DMS79 (cell line): Measurements from ENCODE around the gene HAS3.

Source experiments
- DNase-seq: peaks from one replicate; lab custom pipeline; 2025; lab: John Stamatoyannopoulos, UW

Gene HAS3

DNA sequence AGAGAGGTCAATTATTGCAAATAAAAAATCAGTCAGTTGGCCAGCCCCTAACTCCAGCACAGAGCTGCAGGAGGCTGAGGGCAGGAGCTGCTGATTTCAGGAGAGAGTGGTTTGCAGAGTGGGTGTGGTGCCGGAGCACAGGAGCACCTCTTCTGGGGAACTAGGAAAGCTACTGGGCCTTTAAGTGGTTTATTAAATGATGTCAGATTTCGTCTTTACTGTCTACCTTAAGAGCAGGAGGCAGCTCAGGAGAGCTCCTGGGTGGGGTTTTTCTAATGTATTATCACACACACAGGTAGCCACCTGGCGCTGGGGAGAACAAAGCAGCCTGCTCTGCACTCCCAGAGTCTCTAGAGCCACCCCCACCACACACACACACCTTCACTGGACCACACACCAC, 11.5 kb upstream of the HAS3 start:
- DNase-seq, result peak; percentile 39

DNA sequence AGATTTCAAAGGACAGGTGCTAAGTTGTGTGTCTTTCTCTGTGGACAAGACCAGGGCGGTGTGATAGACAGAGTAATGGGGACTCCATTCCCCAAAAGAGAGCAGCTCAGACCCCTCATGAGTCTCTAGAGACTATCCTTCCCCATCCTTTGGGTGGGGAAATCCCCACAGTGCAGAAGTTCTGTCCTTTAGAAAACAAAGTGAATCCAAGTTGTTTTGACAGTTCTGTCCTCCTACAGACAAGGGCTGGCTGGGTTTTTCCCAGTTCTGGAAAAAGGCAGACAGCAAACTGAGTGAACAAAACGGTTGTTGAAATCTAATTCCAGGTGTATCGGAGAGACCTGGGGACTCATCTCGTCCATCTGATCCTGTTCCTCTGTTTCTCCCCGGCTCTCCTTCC, 11.0 kb upstream of the HAS3 start:
- no peak for DNase-seq

DNA sequence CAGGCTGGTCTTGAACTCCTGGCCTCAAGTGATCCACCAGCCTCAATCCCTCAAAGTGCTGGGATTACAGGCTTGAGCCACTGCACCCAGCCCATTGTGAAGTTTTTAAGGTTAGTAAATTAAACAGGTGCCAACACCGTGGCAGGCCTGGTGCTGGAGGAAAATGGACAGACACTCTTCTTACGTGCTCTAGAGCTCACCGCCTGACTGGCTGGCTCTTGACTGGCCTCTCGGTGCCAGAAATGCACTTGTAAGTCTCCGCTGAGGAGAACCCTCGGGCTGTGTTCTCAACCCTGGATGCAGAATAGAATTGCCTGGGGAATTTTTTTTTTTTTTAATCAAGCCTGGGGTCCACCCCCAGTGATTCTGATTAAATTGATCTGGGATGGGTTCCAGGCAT, 10.3 kb upstream of the HAS3 start:
- peak; percentile 70 for DNase-seq

DNA sequence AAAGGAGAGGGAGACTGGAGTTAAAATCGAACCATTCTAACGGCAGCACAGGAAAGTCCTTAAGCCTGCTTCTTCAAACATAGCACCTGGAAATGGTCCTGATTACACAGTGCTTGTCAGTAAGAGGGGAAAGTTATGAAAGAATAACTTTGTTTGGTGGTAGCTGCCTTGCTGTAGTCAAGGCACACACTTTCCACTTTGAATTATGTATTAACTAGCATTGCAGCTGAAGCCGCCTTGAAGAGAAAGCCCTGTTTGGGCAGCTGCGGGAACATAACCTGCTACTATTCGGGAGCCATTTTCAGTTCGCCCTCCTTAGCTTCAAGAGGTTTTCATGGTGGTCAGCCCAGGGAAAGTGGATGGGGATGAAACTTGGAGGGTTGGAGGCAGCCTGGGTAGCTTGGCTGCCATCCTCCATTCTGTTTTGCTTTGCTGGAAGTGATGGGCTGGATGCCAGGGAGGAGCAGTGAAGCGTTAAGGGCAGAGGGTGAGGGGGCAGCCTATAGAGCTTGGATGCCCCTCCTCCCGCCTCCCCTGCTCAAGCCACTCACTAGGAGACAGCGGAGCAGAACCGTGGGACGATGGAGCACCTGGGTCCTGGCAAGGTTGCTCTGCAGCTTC, 5.3 kb upstream of the HAS3 start:
- peak; percentile 83 for DNase-seq

DNA sequence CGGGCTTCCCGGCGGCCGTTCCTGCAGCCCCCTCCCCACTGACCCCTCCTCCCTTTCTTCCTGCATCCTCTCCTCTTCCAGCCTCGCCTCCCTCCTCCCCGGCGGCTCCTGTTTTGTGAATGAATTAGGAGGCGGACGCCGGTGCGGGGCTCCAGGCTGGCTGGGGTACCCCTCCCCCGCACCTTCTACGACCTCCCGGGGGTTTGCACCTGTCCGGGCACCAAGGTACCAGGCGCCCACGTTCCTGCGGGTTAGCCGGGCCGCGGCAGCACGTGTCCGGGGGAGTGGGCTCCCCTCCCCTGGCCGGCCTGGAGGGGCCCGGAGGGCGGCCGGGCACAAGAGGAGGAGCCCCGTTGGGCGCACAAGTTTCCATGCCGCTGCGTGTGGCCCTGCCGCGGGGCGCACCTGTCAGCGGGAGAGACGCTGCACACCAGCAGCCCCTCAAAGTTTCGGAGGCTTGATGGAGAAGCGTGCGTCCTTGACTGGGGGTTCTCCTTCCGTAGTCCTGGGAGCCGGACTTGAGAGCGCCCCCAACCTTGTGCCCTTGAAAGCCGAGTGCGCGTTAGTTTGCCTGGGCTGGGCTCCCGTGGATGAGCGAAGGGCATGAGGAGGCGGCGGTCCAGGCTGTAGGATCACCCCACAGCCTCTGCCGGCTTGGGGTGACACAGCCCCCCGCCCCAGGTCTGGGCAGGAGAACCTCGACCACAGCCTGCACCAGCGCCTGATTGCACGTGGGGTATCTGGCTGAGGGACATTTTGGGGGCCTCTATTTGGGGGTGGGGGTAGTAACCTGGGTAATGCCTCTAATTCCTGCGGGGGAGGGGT, 1.2 kb downstream of the HAS3 start:
- DNase-seq, result no peak

DNA sequence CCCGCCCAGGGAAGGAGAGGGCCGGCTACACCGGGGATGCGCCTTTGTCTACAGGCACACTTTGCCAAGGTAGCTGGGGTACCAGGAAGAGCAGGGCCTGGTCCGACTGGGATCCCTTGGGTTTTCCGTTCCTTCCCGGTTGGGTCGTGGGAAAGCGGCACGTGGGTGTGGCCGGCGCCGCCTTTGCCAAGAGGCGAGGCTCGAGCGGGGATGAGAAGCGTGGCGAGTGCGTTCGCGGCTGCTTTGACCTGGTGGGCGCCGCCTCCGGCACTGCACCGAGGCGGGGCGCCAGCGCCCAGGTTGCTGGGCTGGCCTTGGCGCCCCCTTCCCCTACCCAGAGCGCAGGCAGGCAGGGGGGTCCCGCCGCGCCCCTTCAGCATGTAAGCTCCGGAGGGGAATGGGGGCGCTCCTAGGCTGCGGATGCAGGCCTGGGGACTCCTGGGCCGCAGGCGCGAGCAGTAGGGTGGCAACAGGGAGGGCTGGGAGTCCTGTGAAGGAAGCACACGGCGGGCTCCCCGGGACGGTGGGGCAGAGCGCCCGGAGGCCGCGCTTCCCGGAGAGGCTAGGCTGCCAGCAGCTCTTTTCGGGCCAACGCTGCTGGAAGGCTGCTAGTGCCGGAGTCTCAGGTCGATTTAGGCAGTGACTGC, 2.0 kb downstream of the HAS3 start:
- DNase-seq, result no peak

DNA sequence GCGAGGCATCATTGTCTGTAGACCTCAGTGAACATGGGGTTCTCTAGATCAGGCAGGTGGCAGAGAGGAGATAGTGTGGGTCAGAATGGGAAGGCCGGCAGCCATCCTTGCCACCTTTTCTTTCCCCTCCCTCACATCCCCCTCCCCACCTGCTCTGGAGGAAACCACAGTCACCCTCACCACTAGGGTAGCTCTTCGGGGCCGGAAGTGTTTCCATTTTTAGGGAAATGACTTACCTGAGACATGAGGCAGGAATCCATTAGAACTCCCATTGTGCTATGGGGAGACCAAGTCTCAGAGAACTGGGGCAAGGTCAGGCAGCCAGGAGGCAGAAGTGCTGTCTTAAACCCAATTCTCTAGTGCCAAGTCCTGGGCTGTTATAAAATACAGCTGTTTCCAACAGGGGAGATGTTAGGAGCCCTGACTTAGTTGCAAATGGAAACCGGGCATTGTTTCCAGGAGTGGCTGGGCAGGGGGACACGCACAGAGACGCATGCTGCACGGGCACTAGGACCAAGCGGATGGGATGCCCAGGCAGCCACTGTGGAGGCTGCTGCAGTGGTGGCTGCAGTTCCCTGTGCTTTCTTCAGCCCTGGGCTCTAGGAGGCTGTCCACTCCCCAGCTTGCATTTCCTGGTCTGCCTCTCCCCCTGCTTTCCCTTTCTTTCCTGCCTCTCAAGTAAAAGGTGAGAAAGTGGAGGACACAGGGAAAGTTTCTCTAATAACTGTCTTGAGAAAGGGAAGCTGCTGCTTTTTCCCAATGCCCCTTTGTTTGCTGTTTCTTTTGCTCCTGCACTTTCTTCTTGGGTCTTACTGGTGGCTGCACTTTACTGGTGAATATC, 2.8 kb downstream of the HAS3 start:
- no peak for DNase-seq

DNA sequence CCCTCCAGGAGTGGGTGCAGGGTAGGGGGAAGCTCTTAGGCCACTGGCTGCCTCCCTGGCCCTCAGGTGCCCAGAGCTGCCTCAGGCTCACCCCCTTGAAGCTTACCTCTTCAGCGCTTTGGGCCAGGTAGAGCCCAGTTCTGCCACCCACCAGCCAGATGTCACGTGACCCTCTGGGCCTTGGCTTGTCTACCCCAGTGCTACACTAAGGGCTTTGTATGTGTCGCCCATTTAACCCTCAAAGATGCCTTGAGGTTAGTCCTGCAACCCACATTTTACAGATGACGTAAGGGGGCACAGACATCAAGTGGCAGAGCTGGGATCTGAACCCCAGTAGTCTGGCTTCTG, 3.4 kb downstream of the HAS3 start:
- DNase-seq, result no peak

DNA sequence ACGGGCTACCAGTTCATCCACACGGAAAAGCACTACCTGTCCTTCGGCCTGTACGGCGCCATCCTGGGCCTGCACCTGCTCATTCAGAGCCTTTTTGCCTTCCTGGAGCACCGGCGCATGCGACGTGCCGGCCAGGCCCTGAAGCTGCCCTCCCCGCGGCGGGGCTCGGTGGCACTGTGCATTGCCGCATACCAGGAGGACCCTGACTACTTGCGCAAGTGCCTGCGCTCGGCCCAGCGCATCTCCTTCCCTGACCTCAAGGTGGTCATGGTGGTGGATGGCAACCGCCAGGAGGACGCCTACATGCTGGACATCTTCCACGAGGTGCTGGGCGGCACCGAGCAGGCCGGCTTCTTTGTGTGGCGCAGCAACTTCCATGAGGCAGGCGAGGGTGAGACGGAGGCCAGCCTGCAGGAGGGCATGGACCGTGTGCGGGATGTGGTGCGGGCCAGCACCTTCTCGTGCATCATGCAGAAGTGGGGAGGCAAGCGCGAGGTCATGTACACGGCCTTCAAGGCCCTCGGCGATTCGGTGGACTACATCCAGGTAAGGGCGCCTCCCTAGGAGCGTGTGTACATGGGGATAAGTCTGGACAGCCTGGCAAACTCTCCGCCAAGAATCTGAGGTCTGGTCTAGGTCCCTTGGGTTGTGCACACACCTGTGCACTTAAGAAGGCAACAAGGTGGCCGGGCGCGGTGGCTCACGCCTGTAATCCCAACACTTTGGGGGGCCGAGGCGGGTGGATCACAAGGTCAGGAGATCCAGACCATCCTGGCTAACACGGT, 4.2 kb downstream of the HAS3 start:
- DNase-seq, result no peak

DNA sequence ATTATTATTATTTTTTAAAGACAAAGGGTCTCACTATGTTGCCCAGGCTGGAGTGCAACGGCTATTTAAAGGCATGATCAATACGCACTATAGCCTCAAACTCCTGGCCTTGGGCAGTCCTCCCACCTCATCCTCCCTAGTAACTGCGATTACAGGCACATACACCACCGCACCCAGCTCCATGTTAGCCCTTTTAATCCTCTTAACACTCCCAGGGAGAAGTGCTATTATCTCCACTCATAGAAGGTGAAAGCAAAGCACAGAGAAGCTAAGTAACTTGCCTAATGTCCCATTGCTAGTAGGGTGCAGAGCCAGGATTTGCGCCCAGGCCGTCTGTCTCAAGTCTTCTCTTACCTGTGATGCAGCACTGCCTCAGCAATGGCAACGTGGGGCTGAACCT, 5.0 kb downstream of the HAS3 start:
- DNase-seq, result no peak

DNA sequence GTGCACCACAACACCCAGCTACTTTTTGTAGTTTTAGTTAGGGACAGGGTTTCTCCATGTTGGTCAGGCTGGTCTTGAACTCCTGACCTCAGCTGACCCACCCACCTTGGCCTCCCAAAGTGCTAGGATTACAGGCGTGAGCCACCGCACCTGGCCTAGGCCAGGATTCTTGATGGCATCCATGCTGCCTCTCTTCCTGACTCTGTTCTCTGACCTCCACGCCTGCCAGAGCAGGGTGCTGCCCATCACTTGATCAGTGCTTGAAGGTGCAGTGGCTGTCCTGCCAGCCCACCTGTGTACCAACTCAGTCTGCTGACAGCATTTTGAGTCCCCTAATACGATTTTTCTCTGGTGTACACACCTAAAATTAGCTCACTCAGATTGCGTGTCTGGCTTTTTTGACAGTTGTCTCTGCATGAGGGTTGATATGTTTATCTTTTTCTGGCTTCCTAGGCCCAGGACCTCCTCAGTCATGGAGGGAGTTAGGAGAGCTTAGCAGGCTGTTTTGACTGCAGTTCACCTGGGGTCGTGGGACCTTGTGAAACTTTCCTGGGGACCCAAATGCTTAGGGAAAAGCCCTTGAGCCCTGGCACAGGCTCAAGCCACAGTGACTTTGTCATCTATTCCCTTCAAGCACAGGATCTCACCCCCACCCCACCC, 5.9 kb downstream of the HAS3 start:
- DNase-seq, result no peak

DNA sequence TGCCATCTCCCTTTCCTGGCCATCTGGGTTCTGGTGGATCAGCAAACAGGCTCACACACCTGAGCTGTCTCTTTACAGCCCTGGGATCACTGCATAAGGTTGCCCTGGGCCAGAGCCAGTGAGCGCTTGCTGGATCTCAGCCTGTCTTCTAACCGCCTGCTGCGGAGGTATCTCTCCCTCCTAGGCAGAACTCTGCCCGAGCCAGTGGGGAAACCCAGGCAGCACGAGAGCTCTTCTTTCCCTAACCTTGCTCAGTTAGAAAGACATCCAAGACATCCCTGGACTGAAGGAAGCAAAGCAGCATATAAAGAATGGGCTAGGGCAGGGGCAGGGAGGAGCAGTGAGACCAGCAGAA, 6.4 kb downstream of the HAS3 start:
- no peak for DNase-seq

DNA sequence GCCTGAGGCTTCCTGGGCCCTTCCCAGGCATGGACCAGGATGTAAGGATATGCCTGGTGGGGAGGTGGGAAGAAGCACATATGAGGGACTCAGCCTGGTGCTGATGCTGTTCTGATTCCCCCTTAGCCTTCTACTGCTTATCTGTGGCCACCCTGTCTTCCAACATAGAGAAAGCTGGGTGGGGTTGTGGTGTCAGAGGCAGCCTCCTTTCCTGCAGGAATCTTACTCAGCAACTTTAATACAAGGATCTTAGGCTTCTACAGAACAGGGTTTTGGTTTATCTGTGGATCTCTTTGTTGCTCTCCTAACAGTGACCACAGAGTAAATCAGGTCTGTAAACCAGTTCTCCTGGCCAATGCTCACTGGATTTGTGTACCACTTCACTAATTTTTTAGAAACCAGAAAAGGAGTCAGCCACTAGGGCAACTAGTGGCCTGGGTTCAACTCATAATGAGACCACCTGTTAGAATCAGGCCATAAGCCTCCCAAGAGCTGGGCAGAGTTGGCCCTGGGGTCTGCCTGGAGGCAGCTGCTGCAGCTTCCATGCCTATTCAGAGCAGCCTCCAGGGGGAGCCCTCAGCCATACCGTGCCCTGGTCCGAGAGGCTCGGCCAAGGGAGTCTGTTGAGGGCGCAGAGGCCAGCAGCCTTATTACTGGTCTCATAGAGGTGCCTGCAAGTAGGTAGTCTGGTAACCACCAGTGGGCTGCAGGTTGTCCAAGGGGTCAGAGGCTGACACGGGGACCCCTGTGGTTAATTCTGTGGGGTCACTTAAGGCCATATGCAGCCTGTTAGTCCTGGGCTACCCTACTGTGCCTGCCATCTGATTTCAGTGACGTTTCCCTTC, 7.1 kb downstream of the HAS3 start:
- no peak for DNase-seq

DNA sequence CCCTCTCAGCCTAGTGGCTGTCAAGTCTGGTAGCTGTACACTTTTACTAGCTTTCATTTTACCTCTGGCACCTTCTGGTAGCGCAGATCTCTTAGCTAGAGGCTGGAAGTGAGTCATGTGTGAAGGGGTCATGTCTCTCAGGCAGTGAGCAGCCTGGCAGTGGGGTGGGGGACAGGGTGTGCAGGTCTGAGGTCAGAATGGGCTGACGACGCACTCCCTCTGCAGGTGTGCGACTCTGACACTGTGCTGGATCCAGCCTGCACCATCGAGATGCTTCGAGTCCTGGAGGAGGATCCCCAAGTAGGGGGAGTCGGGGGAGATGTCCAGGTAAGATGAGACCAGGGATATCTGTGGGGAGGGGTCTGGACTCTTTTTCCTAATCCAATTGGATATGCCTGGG, 7.8 kb downstream of the HAS3 start:
- no peak for DNase-seq

DNA sequence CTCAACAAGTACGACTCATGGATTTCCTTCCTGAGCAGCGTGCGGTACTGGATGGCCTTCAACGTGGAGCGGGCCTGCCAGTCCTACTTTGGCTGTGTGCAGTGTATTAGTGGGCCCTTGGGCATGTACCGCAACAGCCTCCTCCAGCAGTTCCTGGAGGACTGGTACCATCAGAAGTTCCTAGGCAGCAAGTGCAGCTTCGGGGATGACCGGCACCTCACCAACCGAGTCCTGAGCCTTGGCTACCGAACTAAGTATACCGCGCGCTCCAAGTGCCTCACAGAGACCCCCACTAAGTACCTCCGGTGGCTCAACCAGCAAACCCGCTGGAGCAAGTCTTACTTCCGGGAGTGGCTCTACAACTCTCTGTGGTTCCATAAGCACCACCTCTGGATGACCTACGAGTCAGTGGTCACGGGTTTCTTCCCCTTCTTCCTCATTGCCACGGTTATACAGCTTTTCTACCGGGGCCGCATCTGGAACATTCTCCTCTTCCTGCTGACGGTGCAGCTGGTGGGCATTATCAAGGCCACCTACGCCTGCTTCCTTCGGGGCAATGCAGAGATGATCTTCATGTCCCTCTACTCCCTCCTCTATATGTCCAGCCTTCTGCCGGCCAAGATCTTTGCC, 9.0 kb downstream of the HAS3 start:
- DNase-seq, result no peak

DNA sequence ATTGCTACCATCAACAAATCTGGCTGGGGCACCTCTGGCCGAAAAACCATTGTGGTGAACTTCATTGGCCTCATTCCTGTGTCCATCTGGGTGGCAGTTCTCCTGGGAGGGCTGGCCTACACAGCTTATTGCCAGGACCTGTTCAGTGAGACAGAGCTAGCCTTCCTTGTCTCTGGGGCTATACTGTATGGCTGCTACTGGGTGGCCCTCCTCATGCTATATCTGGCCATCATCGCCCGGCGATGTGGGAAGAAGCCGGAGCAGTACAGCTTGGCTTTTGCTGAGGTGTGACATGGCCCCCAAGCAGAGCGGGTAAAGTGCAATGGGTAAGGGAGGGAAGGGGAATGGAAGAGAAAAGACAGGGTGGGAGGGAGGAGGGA, 9.5 kb downstream of the HAS3 start:
- DNase-seq, result no peak

DNA sequence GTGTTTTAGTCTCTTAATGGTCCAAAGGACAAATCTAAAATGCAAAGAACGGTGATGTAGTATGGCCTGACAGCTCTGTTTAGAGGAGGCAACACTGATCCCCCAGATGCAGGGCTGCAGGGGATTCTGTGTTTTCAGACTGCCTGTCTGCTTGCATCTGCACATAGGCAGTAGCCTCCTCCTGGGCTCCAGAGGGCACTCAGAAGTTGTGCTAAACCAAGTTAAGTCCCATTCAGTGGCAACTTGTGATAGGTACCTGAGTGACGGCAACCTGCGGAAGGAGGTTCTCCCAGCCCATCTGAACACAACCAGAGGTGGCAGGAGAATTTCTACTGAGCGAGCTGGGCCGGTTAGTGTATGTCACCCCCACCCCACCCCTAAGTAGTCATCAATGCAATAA, 9.9 kb downstream of the HAS3 start:
- DNase-seq, result no peak

DNA sequence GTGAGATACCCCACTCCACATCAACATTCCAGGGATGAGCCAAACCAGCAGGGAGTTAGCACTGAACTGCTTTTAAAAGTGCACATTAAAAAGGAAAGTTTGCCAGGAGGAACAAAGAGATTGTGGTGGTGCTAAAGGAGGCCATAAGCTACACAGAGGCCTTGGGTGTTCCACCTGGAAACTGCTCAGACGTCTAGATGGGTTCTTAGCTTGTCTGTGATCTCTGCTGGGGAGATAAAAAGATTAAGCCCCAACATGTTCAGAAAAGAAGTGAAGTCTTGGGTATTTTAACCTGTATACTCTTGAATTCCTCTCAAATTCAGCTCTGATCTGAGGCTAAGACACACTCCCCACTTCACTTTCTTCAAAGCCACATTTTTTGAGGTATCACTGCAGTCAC, 10.4 kb downstream of the HAS3 start:
- DNase-seq, result no peak

DNA sequence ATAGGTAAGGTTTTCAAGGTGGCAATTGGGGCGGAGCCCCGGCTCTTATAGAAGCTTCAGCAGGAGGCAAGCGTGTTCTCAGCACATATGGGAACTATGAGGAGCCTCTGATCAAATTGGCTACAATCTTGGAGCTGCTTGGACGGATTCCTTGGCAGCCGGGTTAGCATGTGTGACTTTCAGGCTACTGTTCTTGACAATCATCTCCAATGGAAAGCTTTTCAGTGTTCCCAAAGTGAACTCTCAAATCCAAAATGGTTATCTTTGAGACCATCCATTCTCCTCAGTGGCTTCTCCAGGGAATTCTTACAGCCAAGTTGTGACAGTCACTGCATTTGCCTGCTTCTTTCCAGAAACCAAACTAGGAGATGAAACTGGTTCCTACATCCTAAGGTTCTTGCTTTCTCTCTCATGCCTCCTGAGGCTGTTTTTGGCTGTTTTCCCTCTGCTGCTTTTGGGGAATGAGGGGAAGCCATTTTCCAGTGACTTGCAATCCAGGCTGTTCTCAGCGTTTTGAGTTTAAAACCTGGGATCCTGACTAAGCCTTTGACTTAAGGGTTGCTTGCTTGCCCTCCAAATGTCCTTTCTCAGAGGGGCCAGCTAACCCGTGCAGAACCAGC, 10.9 kb downstream of the HAS3 start:
- no peak for DNase-seq

DNA sequence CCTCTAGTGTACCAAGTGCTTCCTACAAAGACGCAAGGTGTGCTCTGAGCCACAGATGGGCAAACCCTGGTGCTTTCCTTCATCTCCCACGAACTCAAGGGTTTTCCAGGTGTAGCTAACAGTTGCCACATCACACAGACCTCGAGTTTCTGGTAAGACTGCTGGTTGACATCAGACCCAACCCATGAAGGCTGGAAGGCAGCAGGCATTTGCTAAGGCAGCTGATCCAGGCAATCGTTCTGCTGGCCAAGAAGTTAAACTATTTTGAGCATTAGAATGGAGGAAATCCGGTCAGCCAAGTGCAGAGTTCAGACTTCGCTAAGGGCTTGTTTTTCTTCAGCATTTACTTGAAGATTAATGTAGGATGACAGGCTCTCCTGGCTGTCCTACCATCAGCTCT, 11.5 kb downstream of the HAS3 start:
- no peak for DNase-seq
